Tibial nerve (tissue), 3 donors: ENCODE data around the gene USP13.
"Not testable (repeated sequence)": the region's sequence is repeated elsewhere in the genome, so short reads cannot be mapped to it uniquely, and the experiment has no call there.

ENCODE experiments used
- CTCF ChIP-seq, 5 experiments: fragments of 200-600 bp in 3 of 5; fragments of 450-650 bp in 2 of 5; sonication (generic) in 3 of 5; IDR thresholded peaks; one replicate each; pipeline ENCODE4 v1.5.1; 2016 to 2019; ENCODE audit warnings: antibody characterized with exemption in 5 of 5, mild to moderate bottlenecking in 3 of 5, moderate library complexity in 2 of 5
- POLR2A ChIP-seq, 2 donors: fragments of 450-650 bp; IDR thresholded peaks; one replicate each; pipeline ENCODE4 v1.6.1; 2017; ENCODE audit warnings: antibody characterized with exemption in 2 of 2, mild to moderate bottlenecking in 2 of 2, moderate library complexity in 2 of 2

GRCh38 chr3:179643837-179644236, 9.0 kb upstream of the USP13 start:
- TF ChIP-seq CTCF, POLR2A (IDR thresholded peaks at IDR 0.05): not testable (repeated sequence)
